ENCODE measurements around the gene ZWILCH. TPM values are rescaled to one million over a fixed set of nuclear protein-coding genes. Genes with fewer than 3 reads are reported as not detected.

ZWILCH gene
- total and polyA plus RNA-seq, 8 donors, result 8.6 to 32.2 (median 25.0) TPM

DNA sequence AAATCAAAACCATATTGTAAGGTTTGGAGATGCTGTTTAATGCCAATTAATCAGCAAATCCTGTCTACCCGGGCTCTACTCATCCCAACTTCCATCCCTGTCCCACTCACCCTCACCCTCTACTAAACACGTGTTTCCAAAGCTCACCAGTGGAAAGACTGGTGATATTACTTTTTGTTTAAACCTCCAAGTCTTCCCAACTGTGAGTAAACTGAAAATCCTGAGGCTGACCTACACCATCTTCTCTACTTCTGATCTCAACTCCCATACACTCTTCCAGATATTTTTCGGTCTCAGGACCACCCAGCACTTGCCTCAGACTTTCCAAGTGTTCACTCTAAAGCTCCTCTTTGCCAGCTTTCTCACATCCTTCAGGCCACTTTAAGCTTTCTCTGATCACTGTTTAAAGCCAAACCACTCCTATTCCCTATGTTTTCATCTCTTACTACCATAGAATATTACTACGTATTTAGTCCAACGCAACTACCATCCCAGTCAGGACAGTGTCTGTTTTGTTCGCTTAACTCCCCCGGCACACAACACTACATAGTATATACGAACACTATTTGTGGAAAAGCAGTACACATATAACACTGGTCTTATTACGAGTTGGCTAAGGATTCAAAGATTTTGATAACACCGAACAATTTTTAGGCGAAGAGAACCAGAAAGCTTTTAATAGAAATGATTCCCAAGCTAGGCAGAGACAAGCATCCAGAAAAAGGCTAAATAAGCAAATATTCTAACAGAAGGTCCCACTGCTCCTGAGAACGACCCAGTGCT lies 1.2 kb upstream of the ZWILCH start:
- Histone ChIP-seq H3K4me1 (peaks cover 13 to 52% of the 10 kb centered on the region in 2 donors), H3K27me3 (no peaks in the 10 kb centered on the region), H3K4me3 (peak overlapping the region; percentile 70 to 94), H3K36me3 (peaks cover 9 to 43% of the 10 kb centered on the region in 2 donors), H3K27ac (peak overlapping the region; percentile 93 to 95), H3K9me3 (no peaks in the 10 kb centered on the region)
- TF ChIP-seq, protein P1, sequence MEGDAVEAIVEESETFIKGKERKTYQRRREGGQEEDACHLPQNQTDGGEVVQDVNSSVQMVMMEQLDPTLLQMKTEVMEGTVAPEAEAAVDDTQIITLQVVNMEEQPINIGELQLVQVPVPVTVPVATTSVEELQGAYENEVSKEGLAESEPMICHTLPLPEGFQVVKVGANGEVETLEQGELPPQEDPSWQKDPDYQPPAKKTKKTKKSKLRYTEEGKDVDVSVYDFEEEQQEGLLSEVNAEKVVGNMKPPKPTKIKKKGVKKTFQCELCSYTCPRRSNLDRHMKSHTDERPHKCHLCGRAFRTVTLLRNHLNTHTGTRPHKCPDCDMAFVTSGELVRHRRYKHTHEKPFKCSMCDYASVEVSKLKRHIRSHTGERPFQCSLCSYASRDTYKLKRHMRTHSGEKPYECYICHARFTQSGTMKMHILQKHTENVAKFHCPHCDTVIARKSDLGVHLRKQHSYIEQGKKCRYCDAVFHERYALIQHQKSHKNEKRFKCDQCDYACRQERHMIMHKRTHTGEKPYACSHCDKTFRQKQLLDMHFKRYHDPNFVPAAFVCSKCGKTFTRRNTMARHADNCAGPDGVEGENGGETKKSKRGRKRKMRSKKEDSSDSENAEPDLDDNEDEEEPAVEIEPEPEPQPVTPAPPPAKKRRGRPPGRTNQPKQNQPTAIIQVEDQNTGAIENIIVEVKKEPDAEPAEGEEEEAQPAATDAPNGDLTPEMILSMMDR (IDR thresholded peaks at IDR 0.05), result no peak
- DNase-seq (no peak), ATAC-seq (no peak)
- intact Hi-C loops (cut with DNase I), result no loop called here

DNA sequence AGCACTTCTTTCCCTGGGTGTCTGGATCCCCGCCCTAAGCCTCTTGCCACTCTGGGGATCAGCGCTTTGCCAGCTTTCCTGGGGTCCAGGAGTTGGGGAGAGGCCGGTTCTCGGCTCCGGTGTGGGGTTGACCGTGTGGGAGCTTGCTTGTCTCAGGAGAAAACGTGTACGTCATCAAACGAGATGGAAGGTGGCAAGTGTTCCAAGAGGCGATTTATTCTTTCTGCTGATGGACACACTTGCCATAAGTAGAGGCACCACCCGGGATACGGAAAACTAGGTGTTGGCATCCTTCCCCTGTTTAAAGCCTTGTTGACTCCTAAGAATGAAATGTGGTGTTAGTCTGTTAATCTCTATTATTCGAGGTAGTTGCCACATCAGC lies 295 bp downstream of the ZWILCH start:
- ATAC-seq (no peak), DNase-seq (no peak)
- Histone ChIP-seq H3K4me3 (peak overlapping the region; percentile 70 to 94), H3K9me3 (no peaks in the 10 kb centered on the region), H3K27ac (peak overlapping the region; percentile 93 to 95), H3K36me3 (peaks cover 9 to 31% of the 10 kb centered on the region in 2 donors), H3K27me3 (no peaks in the 10 kb centered on the region), H3K4me1 (peaks cover 13 to 44% of the 10 kb centered on the region in 2 donors)
- intact Hi-C loops (cut with DNase I), result no loop called here
- TF ChIP-seq, protein P1 (IDR thresholded peaks at IDR 0.05), result no peak

DNA sequence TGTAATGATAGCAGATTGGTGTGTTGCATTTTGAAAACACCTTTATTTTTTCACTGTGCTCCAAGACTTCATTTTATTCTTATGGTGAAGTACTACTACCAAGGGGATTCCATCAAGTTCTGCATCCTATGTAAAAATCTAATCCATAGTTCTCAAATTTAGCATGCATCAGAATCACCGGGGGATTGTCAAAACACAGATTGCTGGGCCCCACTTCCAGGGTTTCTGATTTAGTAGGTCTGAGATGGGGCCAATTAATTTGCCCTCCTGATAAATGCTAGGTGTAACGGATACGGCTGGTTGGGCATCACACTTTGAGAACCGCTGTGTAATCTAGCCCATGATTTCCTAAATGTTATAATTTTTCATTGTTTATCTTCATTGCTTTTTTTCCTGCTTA lies 692 bp downstream of the ZWILCH start:
- H3K27me3 ChIP-seq, result no peaks in the 10 kb centered on the region
- no peaks in the 10 kb centered on the region for H3K9me3 ChIP-seq
- H3K36me3 ChIP-seq, result peaks cover 9 to 30% of the 10 kb centered on the region in 2 donors
- TF ChIP-seq, protein P1 (IDR thresholded peaks at IDR 0.05), result no peak
- peaks cover 13 to 44% of the 10 kb centered on the region in 2 donors for H3K4me1 ChIP-seq
- ATAC-seq (no peak), DNase-seq (no peak)
- H3K4me3 ChIP-seq, result peak overlapping the region; percentile 70 to 94
- intact Hi-C loops (cut with DNase I), result no loop called here
- peak overlapping the region in 1 of 2 donors; percentile 95 for H3K27ac ChIP-seq

DNA sequence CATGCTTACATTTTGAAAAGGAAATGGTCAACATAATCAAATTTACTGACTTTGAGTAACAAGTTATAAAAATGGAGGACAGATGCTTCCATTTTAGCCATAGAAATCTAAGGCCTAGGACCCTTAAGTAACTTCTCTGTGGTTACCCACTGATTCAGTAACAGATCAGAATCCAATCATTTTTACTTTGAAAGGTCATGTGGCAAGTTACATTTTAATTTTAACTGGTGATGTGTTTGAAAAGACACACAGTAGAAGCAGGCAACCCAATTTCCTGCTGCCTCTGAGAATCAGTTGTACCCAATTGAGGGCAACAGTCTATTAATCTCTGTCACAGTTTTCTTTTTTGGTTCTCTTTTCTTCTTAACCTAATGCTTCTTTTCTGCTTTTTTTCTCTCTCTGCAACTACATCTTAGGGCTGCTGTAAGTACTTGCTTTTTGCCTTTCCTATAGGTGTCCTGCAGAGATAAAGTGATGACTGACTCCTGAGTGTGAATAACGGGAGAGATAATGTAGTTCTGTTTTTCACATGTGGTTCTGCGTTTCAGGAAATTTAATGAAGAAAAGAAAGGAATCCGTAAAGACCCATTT lies 3.3 kb downstream of the ZWILCH start:
- Histone ChIP-seq H3K4me1 (peaks cover under 1 to 19% of the 10 kb centered on the region in 2 donors), H3K4me3 (no peak overlapping the region), H3K27ac (no peak overlapping the region), H3K9me3 (no peaks in the 10 kb centered on the region), H3K27me3 (no peaks in the 10 kb centered on the region), H3K36me3 (peaks cover 0 to 6% of the 10 kb centered on the region in 2 donors)
- no peak for DNase-seq
- no peak for ATAC-seq
- TF ChIP-seq, protein P1 (IDR thresholded peaks at IDR 0.05), result no peak
- intact Hi-C loops (cut with DNase I), result no loop called here

DNA sequence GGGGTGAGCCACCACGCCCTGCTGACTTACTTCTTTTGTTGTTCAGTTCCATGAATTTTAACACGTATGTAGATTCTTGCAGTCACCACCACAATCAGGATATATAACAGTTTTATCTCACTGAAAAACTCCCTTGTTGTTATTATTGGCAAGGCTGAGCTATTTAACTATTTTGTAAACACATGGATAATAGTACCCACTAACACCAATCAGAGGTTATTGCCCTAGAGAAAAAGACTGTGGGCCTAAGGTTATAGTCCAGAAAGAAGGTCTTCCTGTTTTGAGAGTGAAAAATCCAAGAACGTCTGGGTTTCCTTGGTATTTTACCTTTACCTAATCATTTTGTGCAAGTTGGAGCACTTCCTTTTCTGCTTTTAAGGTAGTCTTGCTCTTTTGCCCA lies 9.5 kb downstream of the ZWILCH start:
- no peaks in the 10 kb centered on the region for H3K9me3 ChIP-seq
- no peaks in the 10 kb centered on the region for H3K27me3 ChIP-seq
- intact Hi-C loops (cut with DNase I), result no loop called here
- peaks cover 0 to 47% of the 10 kb centered on the region in 2 donors for H3K36me3 ChIP-seq
- H3K4me3 ChIP-seq, result no peak overlapping the region
- TF ChIP-seq, protein P1 (IDR thresholded peaks at IDR 0.05), result no peak
- H3K4me1 ChIP-seq, result no peaks in the 10 kb centered on the region
- no peak overlapping the region for H3K27ac ChIP-seq
- ATAC-seq (no peak), DNase-seq (no peak)
